H7 (cell line): ENCODE data around the gene CHGA. TPM values are rescaled to one million over a fixed set of nuclear protein-coding genes. Genes with fewer than 3 reads are reported as not detected.

Experiments used
- DNase-seq: peaks from one replicate; pipeline ENCODE4 v3.0.0; 2012
- H3K27me3 ChIP-seq: 2 replicates; pipeline ENCODE4 v1.6.0; 2011; ENCODE audit warnings: mild to moderate bottlenecking, low read length; ENCODE audit not compliant: control insufficient read depth, insufficient read depth
- H3K36me3 ChIP-seq: replicated peaks from 2 replicates; pipeline ENCODE4 v1.5.1; 2011; ENCODE audit warnings: low read length; ENCODE audit not compliant: control insufficient read depth, insufficient read depth
- H3K4me3 ChIP-seq: 2 replicates; pipeline ENCODE4 v1.5.1; 2011; ENCODE audit warnings: low read depth, mild to moderate bottlenecking, control low read depth, low read length, moderate library complexity; ENCODE audit not compliant: insufficient read depth
- total RNA-seq: library from RNA; depleted of rRNA; stranded (reverse); fragments of >200 nt; shearing (Covaris generic); gene quantifications from 2 replicates; pipeline ENCODE4 v1.2.3, GENCODE V29; 2014; rRNA removed

The CHGA gene
- total RNA-seq, 1 experiment from 2014 or later, result 20.6 TPM

GRCh38 chr14:92978229-92979021 is 55.5 kb downstream of the CHGA start:
- H3K4me3 ChIP-seq, result no peak overlapping the region
- no peaks in the 10 kb centered on the region for H3K27me3 ChIP-seq
- peaks cover 2% of the 10 kb centered on the region; the same call in 1 of the 2 replicates for H3K36me3 ChIP-seq
- no peak for DNase-seq

DNA sequence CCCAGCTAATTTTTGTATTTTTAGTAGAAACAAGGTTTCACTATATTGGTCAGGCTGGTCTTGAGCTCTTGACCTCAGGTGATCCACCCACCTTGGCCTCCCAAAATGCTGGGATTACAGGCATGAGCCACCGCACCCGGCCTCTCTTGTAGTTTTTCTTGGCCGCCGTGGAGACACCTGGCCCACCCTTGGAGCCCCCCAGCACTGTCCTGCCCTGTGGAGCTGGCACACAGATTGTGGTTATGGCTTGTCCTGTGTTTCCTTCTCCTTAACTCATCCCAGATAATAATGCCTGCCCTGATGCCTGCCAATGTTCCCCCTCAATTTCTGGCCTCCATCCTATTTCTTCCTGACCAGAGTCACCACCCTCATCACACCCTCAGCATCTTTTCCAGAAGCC is 57.9 kb downstream of the CHGA start:
- Histone ChIP-seq H3K27me3 (no peaks in the 10 kb centered on the region), H3K4me3 (no peak overlapping the region), H3K36me3 (peaks cover 2% of the 10 kb centered on the region; the same call in 1 of the 2 replicates)
- DNase-seq, result no peak

GRCh38 chr14:92981726-92982125 is 58.8 kb downstream of the CHGA start:
- DNase-seq, result no peak
- Histone ChIP-seq H3K4me3 (no peak overlapping the region), H3K36me3 (peaks cover 2% of the 10 kb centered on the region; the same call in 1 of the 2 replicates), H3K27me3 (no peaks in the 10 kb centered on the region)

GRCh38 chr14:92982956-92983355 is 60.0 kb downstream of the CHGA start:
- Histone ChIP-seq H3K4me3 (no peak overlapping the region), H3K27me3 (no peaks in the 10 kb centered on the region), H3K36me3 (no peaks in the 10 kb centered on the region)
- no peak for DNase-seq

DNA sequence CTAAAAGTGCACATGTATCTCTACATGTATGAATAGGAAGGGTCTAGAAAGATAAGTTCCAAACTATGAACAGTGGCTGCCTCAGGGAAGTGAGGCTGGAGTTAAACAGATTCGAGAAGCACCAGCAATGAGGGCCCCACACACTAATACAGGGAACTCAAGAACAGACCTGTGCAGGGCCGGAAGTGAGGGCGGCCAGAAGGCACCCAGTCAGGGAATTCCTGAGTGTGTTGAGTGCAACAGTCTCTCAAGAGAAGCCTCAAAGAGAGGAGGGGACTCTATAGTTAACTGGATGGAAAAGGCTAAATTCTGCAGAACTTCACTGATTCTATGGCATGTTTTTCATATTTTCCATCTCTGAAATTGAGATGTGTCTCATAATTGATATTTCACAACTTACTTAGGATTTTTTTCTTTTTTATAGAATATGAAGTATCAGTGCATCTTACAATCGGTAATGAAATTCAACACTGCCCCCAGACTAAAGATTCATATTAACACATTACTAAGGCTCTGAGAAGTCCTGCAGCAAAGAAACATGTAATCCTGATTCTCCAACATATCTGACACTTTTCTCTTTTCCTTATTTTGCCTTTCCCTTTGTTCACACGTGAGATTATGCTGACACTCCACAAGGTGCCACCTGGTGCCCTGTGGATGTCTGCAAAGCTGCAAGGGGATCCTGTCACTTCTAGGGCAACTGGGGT is 61.3 kb downstream of the CHGA start:
- DNase-seq, result no peak
- no peaks in the 10 kb centered on the region for H3K27me3 ChIP-seq
- H3K4me3 ChIP-seq, result no peak overlapping the region
- H3K36me3 ChIP-seq, result no peaks in the 10 kb centered on the region

Other genes starting within 250 kb of the CHGA start
- gene LGMN, start 174.5 kb upstream of the CHGA start, total RNA-seq, result 57.4 and 60.6 TPM in 2 replicates
- gene GOLGA5, start 128.8 kb upstream of the CHGA start, total RNA-seq, result 30.0 and 46.1 TPM in 2 replicates
- 75.1 and 92.1 TPM in 2 replicates for gene ITPK1, start 192.8 kb downstream of the CHGA start, total RNA-seq